Smooth muscle cell (in vitro differentiated cells): ENCODE data around the gene NPHS1. TPM values are rescaled to one million over a fixed set of nuclear protein-coding genes. Genes with fewer than 3 reads are reported as not detected.

ENCODE experiments used
- DNase-seq: peaks from one replicate; lab custom pipeline; 2025; ENCODE audit not compliant: unreplicated experiment; lab: John Stamatoyannopoulos, UW
- H2AFZ ChIP-seq: fragments of 200-600 bp; sonication (generic); 2 replicates; pipeline ENCODE4 v1.6.0; 2016; ENCODE audit warnings: antibody characterized with exemption, low read depth, mild to moderate bottlenecking
- H3F3A ChIP-seq: fragments of 200-600 bp; sonication (generic); 2 replicates; pipeline ENCODE4 v1.6.0; 2017; ENCODE audit warnings: antibody characterized with exemption, low read depth
- H3K27ac ChIP-seq: fragments of 200-600 bp; sonication (generic); 2 replicates; pipeline ENCODE4 v1.5.1; 2016; ENCODE audit warnings: low read depth, mild to moderate bottlenecking
- H3K27me3 ChIP-seq: fragments of 200-600 bp; sonication (generic); 2 replicates; pipeline ENCODE4 v1.6.1; 2016; ENCODE audit warnings: low read depth, mild to moderate bottlenecking
- H3K36me3 ChIP-seq: fragments of 200-600 bp; sonication (generic); 2 replicates; pipeline ENCODE4 v1.5.1; 2016; ENCODE audit warnings: low read depth
- H3K4me1 ChIP-seq: fragments of 200-600 bp; sonication (generic); 2 replicates; pipeline ENCODE4 v1.5.1; 2016; ENCODE audit warnings: low read depth
- H3K4me2 ChIP-seq: fragments of 200-600 bp; sonication (generic); 2 replicates; pipeline ENCODE4 v1.6.0; 2016; ENCODE audit warnings: mild to moderate bottlenecking
- H3K4me3 ChIP-seq: fragments of 200-600 bp; sonication (generic); 2 replicates; pipeline ENCODE4 v1.5.1; 2016; ENCODE audit warnings: mild to moderate bottlenecking
- H3K79me2 ChIP-seq: fragments of 200-600 bp; sonication (generic); 2 replicates; pipeline ENCODE4 v1.6.0; 2016; ENCODE audit warnings: low read depth, mild to moderate bottlenecking
- H3K9ac ChIP-seq: fragments of 200-600 bp; sonication (generic); 2 replicates; pipeline ENCODE4 v1.6.0; 2016; ENCODE audit warnings: low read depth
- H3K9me3 ChIP-seq: fragments of 200-600 bp; sonication (generic); replicated peaks from 2 replicates; pipeline ENCODE4 v1.5.1; 2016; ENCODE audit warnings: low read depth
- H4K20me1 ChIP-seq: fragments of 200-600 bp; sonication (generic); 2 replicates; pipeline ENCODE4 v1.6.0; 2016; ENCODE audit warnings: low read depth
- CTCF ChIP-seq: fragments of 200-600 bp; sonication (generic); IDR thresholded peaks from 2 replicates; pipeline ENCODE4 v1.5.1; 2017; ENCODE audit warnings: borderline replicate concordance, mild to moderate bottlenecking, antibody characterized with exemption; ENCODE audit not compliant: insufficient read depth, poor library complexity, severe bottlenecking
- WGBS: methylation state at CpG from one replicate; pipeline ENCODE4 v1.1.7; 2016; ENCODE audit warnings: low lambda C conversion rate; 5-methylcytosine and 5-hydroxymethylcytosine counted together
- polyA plus RNA-seq: library from polyadenylated mRNA; unstranded; fragments of >200 nt; fragmentation: Nextera tagmentation; extraction: Ambion mirVana; gene quantifications from 2 replicates; pipeline ENCODE4 v1.2.1, GENCODE V29; 2016
- total RNA-seq: library from RNA; depleted of rRNA; stranded (reverse); fragments of >200 nt; gene quantifications from 2 replicates; pipeline ENCODE4 v1.2.3, GENCODE V29; 2014

NPHS1 gene
- total and polyA plus RNA-seq, 2 experiments from 2014 or later: not detected

GRCh38 chr19:35813043-35813890 lies 39.0 kb downstream of the NPHS1 start:
- Histone ChIP-seq H3K4me3 (no peak overlapping the region), H3K4me2 (no peak overlapping the region), H3K9me3 (no peaks in the 10 kb centered on the region), H3K9ac (no peak overlapping the region), H4K20me1 (no peaks in the 10 kb centered on the region), H3K79me2 (no peaks in the 10 kb centered on the region), H3K27ac (no peak overlapping the region), H2AFZ (no peak overlapping the region), H3F3A (no peaks in the 10 kb centered on the region), H3K4me1 (no peaks in the 10 kb centered on the region), H3K27me3 (peaks cover under 1% of the 10 kb centered on the region), H3K36me3 (no peaks in the 10 kb centered on the region)
- no peak for TF ChIP-seq CTCF
- DNase-seq: no peak
- WGBS: 90% methylated on average over 11 of the region's 11 CpGs

- Histone ChIP-seq H3K4me1 (no peaks in the 10 kb centered on the region), H3K27ac (no peak within 1 kb of the TSS), H4K20me1 (no peaks in the 10 kb centered on the region), H3K27me3 (peaks cover 6% of the 10 kb centered on the region), H3K9me3 (no peaks in the 10 kb centered on the region), H3K79me2 (no peaks in the 10 kb centered on the region), H3K9ac (no peak within 1 kb of the TSS), H3K36me3 (no peaks in the 10 kb centered on the region), H3F3A (no peaks in the 10 kb centered on the region), H2AFZ (no peak within 1 kb of the TSS), H3K4me2 (no peak within 1 kb of the TSS), H3K4me3 (no peak within 1 kb of the TSS)
- TF ChIP-seq CTCF: no peak
- no peak for DNase-seq
- 83% methylated on average over 26 of the region's 26 CpGs for WGBS
Observed at GRCh38 chr19:35812220-35813042, 39.9 kb downstream of the NPHS1 start, which contains the start of gene PRODH2. TSS of gene PRODH2 (minus strand) at chr19:35812845. CDS start at chr19:35812805, 40 bp downstream.

GRCh38 chr19:35811317-35812219 lies 40.7 kb downstream of the NPHS1 start:
- peaks cover 7% of the 10 kb centered on the region for H3K27me3 ChIP-seq
- H3K4me3 ChIP-seq: no peak overlapping the region
- H2AFZ ChIP-seq: no peak overlapping the region
- no peaks in the 10 kb centered on the region for H3K79me2 ChIP-seq
- no peak for TF ChIP-seq CTCF
- no peaks in the 10 kb centered on the region for H3K4me1 ChIP-seq
- no peak overlapping the region for H3K4me2 ChIP-seq
- no peaks in the 10 kb centered on the region for H3K9me3 ChIP-seq
- no peaks in the 10 kb centered on the region for H4K20me1 ChIP-seq
- DNase-seq: no peak
- no peak overlapping the region for H3K27ac ChIP-seq
- 90% methylated on average over 18 of the region's 18 CpGs for WGBS
- H3F3A ChIP-seq: no peaks in the 10 kb centered on the region
- H3K36me3 ChIP-seq: no peaks in the 10 kb centered on the region
- H3K9ac ChIP-seq: no peak overlapping the region
